Activated CD8-positive, alpha-beta memory T cell treated with anti-CD3 and anti-CD28 coated beads for 48 hours (primary cell): ENCODE results near the gene MOGAT1.
"Not testable (repeated sequence)": the region's sequence is repeated elsewhere in the genome, so short reads cannot be mapped to it uniquely, and the experiment has no call there.

ENCODE experiments used
- DNase-seq, 3 experiments: peaks; one replicate each; pipeline ENCODE4 v3.0.0-alpha.2; 2020; ENCODE audit warnings: low read depth in 2 of 3, low spot score in 2 of 3

Gene MOGAT1

DNA sequence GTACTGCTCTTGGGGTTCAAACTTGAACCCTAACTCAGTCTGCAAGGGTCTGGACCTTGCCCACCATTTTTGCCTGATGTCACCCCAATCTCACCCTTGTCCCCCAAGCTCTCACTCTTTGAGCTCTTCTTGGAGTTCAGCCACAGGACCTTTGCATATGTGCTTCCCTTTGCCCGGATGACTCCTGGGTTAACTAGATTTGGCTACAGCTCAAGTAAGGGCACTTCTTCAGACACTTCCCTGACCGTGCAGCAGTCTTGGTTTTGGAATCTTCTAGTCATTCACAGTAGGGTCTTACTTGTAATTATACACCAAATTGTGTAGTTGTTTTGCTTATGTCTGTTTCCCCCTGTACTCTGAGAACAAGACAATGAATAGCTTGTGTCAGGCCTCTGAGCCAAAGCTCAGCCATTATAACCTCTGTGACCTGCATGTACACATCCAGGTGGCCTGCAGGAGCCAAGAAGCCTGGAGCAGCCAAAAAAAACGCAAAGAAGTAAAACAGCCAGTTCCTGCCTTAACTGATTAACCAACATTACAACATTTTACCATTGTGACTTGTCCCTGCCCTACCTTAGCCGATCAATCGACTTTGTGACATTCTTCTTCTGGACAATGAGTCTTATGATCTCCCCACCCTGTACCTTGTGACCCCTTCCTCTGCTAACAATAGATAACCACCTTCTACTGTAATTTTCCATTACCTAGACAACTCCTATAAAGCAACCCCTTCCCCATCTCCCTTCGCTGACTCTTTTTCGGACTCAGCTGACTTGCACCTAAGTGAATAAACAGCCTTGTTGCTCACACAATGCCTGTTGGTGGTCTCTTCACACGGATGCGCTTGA is 1.0 kb upstream of the MOGAT1 start:
- DNase-seq: no peak

GRCh38 chr2:222672068-222672401 is 577 bp downstream of the MOGAT1 start:
- no peak for DNase-seq

- no peak for DNase-seq
Observed at GRCh38 chr2:222673273-222673672, 1.8 kb downstream of the MOGAT1 start.

DNA sequence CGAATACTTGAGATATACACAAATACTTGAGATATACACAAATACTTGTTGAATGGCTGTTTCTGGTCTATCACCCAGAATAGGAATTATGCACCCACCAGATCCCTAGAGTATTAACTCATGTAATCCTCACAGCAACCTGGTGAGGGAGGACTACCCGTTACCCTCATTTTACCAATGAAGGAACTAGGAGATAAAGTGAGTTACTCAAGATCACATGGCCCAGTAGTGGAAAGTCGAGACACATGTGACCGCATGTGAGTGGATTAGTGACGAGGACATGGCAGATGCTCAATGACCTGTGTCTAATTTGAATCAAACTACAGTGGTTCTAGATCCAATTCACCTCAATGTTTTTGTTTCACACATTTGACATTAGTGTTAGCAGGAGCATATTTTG is 2.4 kb downstream of the MOGAT1 start:
- no peak for DNase-seq

DNA sequence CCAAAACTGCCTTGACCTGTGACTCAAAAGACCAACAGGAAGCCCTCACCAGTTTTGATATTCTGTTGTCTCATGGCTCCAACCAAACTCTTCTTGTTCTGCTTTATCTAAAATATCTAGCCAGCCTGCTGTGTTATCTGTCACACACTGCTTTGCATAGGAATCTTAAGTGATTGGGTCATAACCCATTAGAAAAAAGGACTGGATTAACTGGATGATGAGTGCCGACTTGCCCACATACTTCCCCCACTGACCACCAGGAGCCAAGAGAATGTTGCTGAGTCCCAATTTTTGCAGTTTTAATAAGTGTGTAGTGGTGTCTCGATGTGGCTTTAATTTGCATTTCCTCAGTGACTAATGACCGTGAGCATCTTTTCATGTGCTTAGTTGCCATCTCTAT is 6.5 kb downstream of the MOGAT1 start:
- no peak for DNase-seq

- DNase-seq: no peak
Observed at GRCh38 chr2:222683805-222684204, 12.3 kb downstream of the MOGAT1 start.

DNA sequence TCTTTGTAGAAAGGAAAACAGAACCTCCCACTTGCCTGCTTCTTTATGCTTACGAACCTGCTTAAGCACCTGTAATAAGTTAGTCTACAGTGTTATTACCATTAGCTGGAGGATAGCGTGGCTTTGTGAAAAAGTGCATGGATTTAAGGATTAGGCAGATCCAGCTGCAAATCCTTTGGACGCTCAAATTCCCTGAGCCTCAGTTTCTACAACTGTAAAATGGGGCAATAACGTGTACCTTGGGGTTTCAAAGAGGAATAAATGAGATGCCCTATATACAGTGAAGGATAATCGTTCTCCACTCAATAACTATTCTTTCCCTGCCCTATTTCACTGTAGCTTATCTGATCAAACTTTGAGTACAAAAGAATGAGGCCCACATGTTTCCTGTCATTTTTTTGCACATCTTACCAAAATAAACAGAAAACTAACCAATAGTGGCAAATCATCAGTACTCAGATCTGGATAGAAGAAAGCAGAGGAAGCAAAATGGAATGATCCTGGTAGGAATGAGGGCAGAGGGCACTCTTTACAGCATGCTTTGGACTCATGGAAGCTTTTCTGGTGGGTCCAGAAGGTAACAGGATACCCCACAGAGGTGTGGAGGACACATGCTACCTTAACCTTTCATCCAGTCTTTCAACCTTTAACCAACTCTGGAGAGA is 14.8 kb downstream of the MOGAT1 start:
- no peak for DNase-seq

GRCh38 chr2:222688917-222689316 is 17.5 kb downstream of the MOGAT1 start:
- DNase-seq: no peak

DNA sequence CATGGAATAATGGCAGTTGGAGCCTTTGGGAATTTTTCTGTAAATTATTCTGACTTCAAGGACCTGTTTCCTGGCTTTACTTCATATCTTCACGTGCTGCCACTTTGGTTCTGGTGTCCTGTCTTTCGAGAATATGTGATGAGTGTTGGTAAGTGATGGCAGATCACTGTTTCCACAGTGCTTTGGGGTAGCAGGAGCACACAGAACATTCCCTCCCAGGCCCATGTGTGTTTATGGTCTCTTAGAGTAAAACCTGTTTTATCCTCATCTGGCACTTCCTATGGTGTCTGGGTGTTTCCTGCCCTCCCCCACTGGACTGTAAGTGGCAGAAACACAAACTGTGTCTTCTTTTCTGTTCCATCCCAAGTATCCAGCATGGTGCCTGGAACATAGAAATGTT is 17.9 kb downstream of the MOGAT1 start:
- DNase-seq: no peak

DNA sequence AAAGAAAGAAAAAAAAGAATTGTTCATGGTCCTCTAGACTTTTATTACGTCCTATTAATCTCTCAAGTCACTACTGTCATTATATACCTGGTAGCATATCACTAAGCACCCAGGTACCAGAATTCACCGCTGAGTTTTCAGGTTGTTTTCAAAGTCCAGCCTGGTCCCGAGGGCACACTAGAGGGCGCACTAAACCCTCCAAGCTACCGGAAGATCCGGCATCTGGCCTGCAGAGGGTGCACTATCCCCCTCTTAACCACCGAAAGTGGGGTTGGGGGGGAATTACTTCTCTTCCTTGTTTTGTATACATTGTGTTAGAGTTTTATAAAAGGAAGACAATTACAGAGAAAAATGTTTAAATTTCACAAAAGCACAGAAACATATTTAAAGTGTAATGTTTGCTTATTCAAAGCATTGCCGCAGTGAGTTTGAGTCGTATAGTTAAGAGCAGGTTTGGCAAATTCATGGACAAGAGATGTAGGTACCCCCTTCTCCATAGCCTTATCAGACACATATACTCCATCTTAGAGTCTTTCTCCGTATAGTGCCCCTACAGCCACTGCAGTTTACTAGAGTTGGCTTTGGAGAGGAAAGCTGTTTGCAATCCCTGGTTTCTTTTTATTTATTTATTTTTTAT is 19.2 kb downstream of the MOGAT1 start:
- peak; percentile 23 to 54 (median 32) for DNase-seq

DNA sequence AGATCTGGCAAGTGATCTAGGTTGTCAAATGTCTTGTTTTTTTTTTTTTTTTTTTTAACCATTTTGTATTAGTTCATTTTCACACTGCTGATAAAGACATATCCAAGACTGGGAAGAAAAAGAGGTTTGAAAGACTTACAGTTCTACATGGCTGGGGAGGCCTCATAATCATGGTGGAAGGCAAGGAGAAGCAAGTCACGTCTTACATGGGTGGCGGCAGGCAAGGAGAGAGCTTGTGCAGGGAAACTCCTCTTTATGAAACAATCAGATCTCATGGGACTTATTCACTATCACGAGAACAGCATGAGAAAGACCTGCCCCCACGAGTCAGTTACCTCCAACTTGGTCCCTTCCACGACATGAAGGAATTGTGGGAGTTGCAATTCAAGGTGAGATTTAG is 22.0 kb downstream of the MOGAT1 start:
- DNase-seq: not testable (repeated sequence)

- no peak for DNase-seq
Observed at GRCh38 chr2:222693837-222694236, 22.4 kb downstream of the MOGAT1 start.

- no peak for DNase-seq
Observed at GRCh38 chr2:222698276-222698675, 26.8 kb downstream of the MOGAT1 start.

GRCh38 chr2:222701233-222701632 is 29.8 kb downstream of the MOGAT1 start:
- DNase-seq: no peak

- no peak for DNase-seq
Observed at GRCh38 chr2:222701721-222702131, 30.3 kb downstream of the MOGAT1 start.

DNA sequence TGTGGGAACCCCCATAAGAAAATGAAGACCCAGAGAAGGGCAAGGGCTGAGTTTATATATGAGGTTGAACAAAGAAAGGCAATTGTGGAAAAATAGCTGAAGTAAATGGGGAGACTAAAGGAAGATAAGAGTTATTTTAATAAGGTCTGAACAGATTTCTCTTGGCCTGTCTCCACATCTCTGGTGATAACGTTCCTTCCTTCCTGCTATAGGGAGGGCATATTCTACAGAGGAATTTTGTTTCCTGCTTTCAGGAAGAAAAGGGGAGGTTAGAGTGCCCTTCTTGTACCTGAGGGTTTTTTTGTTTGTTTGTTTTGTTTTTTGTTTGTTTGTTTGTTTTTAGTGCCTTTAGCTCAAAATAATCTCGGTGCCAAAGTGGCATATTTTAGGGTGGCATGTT is 31.6 kb downstream of the MOGAT1 start:
- DNase-seq: no peak

DNA sequence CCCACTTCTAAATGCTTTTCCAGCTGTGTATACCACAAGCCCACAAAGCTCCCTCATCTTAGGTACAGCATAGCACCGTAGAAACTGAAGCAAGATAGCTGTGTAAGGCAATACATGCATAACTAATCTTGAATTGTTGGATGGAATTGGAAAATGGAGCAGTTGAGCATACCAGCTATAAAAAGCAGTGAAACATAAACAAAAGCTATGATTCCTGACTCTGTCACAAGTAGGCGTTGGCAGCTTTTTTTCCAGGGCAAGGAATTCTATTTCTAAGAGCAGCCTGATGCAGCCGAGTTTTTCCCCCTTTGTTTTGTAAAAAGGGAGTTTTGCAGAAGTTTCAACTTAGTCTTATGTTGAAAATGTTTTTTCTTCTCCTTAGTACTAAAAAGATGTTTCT is 32.4 kb downstream of the MOGAT1 start:
- no peak for DNase-seq

GRCh38 chr2:222706616-222707015 is 35.2 kb downstream of the MOGAT1 start:
- DNase-seq: no peak

GRCh38 chr2:222707102-222707688 is 35.7 kb downstream of the MOGAT1 start:
- DNase-seq: no peak

DNA sequence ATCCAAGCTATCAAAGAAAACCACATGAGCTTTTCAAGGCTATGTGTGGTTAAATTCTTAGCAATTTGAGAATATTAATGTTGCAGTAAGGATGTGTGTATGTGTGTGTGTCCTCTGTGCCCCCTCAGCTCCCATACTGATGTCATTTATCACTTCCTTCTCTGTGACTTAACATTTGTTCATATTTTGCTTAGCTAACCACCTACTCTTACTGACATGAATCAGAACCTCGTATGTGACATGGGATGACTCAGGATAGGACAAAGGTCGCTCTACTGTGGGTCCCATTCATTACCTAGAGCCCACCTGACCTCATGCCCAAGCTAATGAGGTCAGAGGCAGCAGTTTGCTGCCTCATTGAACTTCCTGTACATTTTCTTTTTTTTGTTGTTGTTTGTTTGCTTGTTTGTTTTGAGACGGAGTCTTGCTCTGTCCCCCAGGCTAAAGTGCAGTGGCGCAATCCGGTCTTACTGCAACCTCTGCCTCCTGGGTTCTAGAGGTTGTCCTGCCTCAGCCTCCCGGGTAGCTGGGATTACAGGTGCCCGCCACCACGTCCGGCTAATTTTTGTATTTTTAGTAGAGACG is 36.3 kb downstream of the MOGAT1 start:
- no peak for DNase-seq

DNA sequence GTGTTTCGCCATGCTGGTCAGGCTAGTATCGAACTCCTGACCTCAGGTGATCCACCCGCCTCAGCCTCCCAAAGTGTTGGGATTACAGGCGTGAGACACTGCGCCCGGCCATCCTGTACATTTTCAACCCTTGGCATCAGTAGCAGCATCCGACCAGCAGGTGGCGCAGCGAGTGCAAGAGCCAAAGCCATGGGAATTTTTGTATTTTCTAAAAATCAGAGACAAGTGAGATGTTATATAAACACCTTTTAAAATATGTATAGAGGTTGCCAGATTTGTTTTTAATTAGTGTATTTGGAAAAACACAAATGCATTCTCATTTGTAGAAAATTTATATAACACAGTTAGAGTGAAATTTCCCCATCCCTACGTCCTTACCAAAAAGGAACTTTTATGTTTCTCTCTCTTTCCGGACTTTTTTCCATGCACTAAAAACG is 36.8 kb downstream of the MOGAT1 start:
- peak; percentile 44 to 75 (median 45) for DNase-seq
